Stimulated activated naive CD4-positive, alpha-beta T cell (primary cell): ENCODE data around the gene TSPAN17.
"Not testable (repeated sequence)": the region's sequence is repeated elsewhere in the genome, so short reads cannot be mapped to it uniquely, and the experiment has no call there.

Experiments
- DNase-seq, 6 experiments: peaks; one replicate each; lab custom pipeline; 2025; lab: John Stamatoyannopoulos, UW

TSPAN17 gene

GRCh38 chr5:176679365-176680225 is 32.3 kb downstream of the TSPAN17 start:
- no peak for DNase-seq

DNA sequence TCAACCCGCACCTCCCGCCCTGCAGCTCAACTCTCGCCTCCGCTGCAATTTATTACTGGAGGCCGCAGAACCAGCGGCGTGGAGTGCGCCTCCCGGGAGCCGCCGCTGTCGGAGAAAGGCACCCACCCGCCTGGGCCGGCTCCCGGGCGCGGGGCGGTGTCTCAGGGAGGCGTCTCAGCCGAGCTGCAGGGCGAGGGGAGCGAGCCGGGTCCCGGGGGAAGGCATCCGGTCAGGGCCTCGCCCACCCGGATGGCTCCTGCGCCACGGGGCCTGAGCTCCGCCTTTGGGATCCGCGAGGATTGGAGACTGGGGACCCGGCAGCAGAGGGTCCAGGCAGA is 32.9 kb downstream of the TSPAN17 start:
- no peak for DNase-seq

DNA sequence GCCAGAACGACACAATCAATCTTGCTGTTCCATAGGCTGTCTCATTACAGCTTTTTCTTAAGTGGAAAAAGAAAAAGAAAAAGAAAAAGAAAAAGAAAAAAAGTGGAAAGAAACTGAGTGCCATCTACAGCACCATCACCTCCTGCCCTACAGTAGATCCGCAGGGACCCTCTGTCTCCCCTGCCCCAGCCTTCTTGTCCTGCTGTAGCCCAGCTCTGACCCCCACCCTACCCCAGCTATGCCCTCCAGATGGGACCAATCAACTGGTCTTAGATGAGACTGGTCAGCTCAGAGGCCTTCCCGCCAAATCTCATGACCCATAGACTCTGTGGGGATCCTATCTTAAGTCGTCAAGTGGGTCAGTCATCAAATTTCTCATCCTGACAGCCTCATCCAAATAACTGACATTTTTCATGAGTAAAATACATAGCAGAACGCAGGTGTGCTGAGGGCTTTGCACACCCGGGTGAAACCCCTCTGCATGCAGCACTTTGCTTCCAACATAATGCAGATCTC is 34.8 kb downstream of the TSPAN17 start:
- no peak for DNase-seq

- DNase-seq: no peak
These were observed 37.7 kb downstream of the TSPAN17 start for GRCh38 chr5:176685010-176685409.

DNA sequence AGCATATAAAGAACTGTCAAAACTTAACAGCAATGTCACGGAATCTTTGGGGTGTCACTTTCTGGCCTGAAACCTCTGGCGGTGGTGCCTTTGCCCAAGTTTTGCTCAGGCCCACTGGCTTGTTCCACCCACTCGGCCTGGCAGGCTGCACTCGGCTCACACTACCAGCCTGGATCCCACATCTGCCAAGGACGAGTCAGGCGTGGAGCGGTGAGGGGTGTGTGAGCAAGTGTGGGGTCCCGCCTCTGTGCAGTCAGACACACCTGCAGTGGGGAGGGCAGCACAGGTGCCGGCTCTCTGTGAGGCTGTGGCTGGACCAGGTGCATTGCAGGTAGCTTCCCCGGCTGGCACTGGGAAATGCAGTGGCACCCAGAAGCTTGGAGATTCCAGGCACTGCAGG is 40.0 kb downstream of the TSPAN17 start:
- DNase-seq: no peak

- no peak for DNase-seq
These were observed 40.6 kb downstream of the TSPAN17 start for GRCh38 chr5:176687881-176688280.

GRCh38 chr5:176690911-176691310 is 43.6 kb downstream of the TSPAN17 start:
- DNase-seq: no peak

- no peak for DNase-seq
These were observed 44.2 kb downstream of the TSPAN17 start for GRCh38 chr5:176691524-176691923.

- DNase-seq: no peak
These were observed 45.0 kb downstream of the TSPAN17 start for GRCh38 chr5:176692326-176692725.

GRCh38 chr5:176692839-176693476 is 45.7 kb downstream of the TSPAN17 start:
- DNase-seq: no peak

GRCh38 chr5:176693477-176693851 is 46.2 kb downstream of the TSPAN17 start:
- no peak for DNase-seq

DNA sequence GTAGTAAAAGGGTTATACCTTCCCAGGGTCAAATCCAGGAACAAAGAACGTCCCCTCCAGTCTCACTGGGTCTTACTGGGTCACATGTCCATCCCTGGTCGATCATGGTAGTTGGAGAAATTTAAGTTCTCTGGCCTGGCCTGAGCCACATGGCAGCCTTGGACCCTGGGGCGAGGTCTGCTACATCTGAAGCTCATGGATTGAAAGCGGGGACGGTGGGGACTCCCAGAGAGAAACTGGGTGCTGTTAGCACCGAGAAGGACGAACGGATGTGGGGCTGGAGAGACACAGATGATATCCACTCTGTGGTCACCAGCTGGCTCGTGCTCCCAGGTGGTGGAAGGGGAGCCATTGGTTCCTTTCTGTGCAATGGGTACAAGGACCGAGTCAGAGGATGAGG is 46.9 kb downstream of the TSPAN17 start:
- DNase-seq: no peak

DNA sequence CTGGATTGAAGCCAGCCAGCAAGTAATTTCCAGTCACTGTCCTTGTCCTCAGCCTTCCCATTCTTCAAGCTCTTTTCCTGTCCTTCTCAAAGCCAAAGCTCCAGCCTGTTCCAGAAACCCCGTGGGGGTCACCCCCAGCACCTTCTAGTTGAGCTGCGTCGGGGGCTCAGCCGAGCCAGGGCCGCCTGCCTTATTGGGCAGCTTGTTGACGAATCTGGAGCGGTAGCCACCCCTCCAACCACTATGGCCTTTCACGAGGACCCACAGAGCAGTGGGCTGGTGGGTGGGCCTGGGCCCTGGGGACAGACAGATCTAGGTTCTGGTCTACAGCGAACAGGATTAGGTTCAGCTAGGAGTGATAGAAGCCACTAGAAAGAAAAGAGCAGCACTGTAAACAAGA is 47.3 kb downstream of the TSPAN17 start:
- no peak for DNase-seq

- DNase-seq: no peak
These were observed 47.8 kb downstream of the TSPAN17 start for GRCh38 chr5:176695073-176695472.

DNA sequence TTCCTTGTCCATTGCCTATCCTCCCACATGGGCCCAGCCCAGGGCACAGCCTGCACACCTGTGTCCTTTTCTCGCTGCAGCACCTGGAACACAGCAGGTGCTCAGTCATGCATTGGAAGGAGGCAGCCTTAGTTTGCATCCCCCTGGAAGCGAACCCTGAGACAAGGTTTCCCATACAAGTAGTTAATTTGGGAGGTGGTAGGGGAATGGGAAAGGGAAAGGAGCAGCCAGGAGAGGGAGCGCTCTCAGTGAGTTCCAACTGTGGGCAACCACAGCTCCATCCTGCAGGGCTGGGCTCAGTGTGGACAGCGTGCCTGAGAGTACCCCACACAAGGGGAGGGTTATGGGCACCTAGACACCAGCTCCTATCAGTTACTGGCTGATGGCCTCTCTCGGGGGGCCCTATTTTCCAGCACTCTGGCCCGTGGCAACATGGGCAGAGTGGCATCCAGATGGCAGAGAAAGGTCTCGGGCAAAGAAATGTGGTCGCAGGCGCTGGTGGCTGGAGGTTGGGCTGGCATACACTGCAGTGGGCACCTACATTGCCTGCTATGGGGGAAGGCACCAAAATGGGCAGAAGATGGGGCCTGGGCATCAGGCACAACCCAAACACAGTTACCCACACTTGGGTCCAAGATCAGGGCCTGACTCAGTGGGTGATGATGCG is 50.1 kb downstream of the TSPAN17 start:
- DNase-seq: no peak

DNA sequence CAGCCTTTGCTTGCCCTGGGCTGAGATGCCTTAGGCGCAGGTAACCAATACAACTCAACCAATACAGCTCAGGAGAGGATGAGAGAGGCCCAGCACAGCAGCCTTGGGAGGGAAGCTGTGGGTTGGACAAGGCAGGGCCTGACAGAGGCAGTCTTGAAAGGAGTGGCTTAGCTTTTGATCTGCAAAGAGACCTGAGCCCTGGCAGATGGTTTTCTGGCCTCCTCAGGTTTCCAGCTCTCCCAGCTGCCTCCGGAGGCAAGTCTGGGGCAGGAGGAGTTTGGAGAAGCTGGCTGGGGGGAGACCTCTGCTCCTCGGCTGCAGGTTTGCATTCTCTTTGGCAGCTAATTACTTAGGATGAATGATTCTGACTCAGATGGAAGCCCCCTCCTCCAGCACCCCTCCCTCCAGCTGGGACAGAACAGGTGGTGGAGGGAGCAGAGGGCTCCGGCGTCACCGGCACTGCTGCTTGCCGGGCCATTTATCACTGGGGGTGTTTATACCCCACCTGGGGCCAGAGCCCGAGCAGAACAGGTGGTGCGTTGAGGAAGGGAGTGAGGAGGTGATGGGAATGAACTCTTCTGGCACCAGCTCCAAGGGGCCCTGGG is 50.8 kb downstream of the TSPAN17 start:
- DNase-seq: no peak

- DNase-seq: not testable (repeated sequence)
These were observed 52.2 kb downstream of the TSPAN17 start for GRCh38 chr5:176699446-176699845.

- DNase-seq: no peak
These were observed 53.1 kb downstream of the TSPAN17 start for GRCh38 chr5:176700239-176700847.

DNA sequence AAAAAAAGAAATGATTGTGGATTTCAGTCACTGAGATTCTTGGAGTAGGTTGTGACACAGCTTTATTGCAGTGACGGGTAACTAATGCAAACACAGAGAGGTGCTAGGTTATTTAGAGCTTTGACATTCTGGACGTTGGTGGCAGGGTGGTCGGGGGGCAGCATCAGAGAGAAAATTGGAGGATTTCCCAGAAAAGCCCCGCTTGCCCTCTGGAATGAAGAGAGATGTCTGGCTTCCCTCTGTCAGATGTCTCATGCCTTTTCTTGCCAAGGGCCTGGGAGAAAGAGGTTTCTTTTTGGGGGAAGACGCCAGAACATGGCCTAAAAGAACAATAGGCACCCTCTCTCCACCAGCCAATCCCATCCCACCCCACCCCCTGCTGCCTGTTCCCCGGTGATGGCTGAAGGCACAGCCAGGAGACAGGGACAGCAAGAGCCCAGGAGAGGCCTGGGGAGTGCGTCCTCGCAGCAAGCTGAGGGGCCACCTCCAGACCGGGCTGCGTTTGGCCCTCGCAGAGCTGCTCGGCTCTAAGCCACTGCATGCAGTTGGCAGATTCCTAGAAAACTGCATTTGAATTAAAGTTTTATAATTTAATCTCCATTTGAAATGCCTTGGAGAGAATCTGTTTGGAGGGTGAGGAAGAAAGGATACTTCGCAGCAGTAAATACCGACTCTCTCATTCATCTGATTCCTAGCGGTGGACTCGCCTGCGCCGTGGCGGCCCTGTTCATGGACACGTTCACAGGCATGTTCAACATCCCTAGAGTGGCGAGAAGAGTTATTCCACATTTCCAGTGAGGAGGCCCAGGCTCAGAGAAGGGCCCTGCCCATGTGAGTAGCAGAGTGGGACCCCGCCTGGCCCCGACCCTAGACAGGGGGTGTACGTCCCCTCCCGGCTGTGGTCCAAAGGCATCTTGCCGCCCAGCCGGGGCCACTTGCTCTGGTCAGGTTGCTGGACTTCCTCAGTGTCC is 55.7 kb downstream of the TSPAN17 start:
- DNase-seq: no peak

GRCh38 chr5:176703857-176704256 is 56.6 kb downstream of the TSPAN17 start:
- DNase-seq: no peak

GRCh38 chr5:176704355-176704754 is 57.1 kb downstream of the TSPAN17 start:
- no peak for DNase-seq
